GM23338 (cell line): Measurements from ENCODE around the gene MTNR1B.

ENCODE experiments used
- CREB1 ChIP-seq: fragments of 250-450 bp; sonication (Bioruptor Pico); IDR thresholded peaks from 2 replicates; pipeline ENCODE4 v1.5.0; 2020; ENCODE audit warnings: low read depth, mild to moderate bottlenecking, moderate library complexity
- CTCF ChIP-seq, 2 experiments: fragments of 200-600 bp in 1 of 2; sonication (generic) in 1 of 2; conservative IDR thresholded peaks; 2 replicates each; pipeline versions ENCODE4 v1.5.1 to v1.6.1; 2016 to 2017; ENCODE audit warnings: antibody characterized with exemption in 2 of 2, low read depth in 2 of 2, mild to moderate bottlenecking in 2 of 2, moderate library complexity in 1 of 2
- ETS1 ChIP-seq: IDR thresholded peaks from 2 replicates; pipeline ENCODE4 v1.6.1; 2016; ENCODE audit warnings: antibody characterized with exemption
- EZH2 ChIP-seq: fragments of 200-600 bp; sonication (generic); IDR thresholded peaks from one replicate; pipeline ENCODE4 v1.8.0; 2017; ENCODE audit warnings: antibody characterized with exemption, mild to moderate bottlenecking, low read depth; ENCODE audit not compliant: unreplicated experiment
- EZH2phosphoT487 ChIP-seq: fragments of 200-600 bp; sonication (generic); IDR thresholded peaks from one replicate; pipeline ENCODE4 v1.8.1; 2018; ENCODE audit warnings: antibody characterized with exemption; ENCODE audit not compliant: unreplicated experiment
- JUNB ChIP-seq: IDR thresholded peaks from one replicate; pipeline ENCODE4 v1.6.1; 2016; ENCODE audit warnings: antibody characterized with exemption; ENCODE audit not compliant: unreplicated experiment
- NANOG ChIP-seq: IDR thresholded peaks from 2 replicates; pipeline ENCODE4 v1.6.1; 2016; ENCODE audit warnings: antibody characterized with exemption, borderline replicate concordance
- POLR2AphosphoS5 ChIP-seq: IDR thresholded peaks from 2 replicates; pipeline ENCODE4 v1.6.1; 2016; ENCODE audit warnings: antibody characterized with exemption, low read depth
- REST ChIP-seq: IDR thresholded peaks from one replicate; pipeline ENCODE4 v1.6.1; 2018; ENCODE audit warnings: antibody characterized with exemption; ENCODE audit not compliant: unreplicated experiment
- STAT1 ChIP-seq: IDR thresholded peaks from one replicate; pipeline ENCODE4 v1.6.1; 2016; ENCODE audit warnings: antibody characterized with exemption; ENCODE audit not compliant: unreplicated experiment
- ZNF114 ChIP-seq: fragments of 250-450 bp; sonication (Bioruptor Pico); IDR thresholded peaks from 2 replicates; pipeline ENCODE4 v1.5.0; 2020; ENCODE audit warnings: mild to moderate bottlenecking, moderate library complexity

DNA sequence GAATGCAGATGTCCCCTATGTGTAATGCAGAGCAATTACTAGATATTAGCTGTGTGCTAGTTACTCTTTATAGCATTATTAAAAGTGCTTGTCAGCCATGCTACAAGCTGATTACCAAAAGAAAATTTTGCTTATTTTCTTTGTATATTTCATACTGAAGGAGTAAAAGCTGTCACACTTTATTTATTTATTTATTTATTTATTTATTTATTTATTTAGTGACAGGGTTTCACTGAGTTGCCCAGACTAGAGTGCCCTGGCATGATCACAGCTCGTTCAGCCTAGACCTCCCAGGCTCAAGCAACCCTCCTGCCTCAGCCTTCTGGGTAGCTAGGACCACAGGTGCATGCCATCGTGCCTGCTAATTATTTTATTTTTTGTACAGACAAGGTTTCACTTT lies 4.3 kb upstream of the MTNR1B start:
- TF ChIP-seq ETS1 (no peak), CTCF (conservative IDR thresholded peaks at IDR 0.05; ENCODE audit: low read depth in 2 of 2) (no peak), POLR2AphosphoS5 (no peak), REST (no peak), EZH2 (no peak), STAT1 (no peak), EZH2phosphoT487 (no peak), ZNF114 (CRISPR knock-in tag) (no peak), NANOG (no peak), CREB1 (CRISPR knock-in tag) (no peak), JUNB (no peak)
